Progenitor cell of endocrine pancreas (in vitro differentiated cells): ENCODE data around the gene CAD. TPM values are rescaled to one million over a fixed set of nuclear protein-coding genes. Genes with fewer than 3 reads are reported as not detected.

ENCODE experiments used
- DNase-seq: peaks from one replicate; pipeline ENCODE4 v3.0.0; 2021; ENCODE audit warnings: low spot score; ENCODE audit not compliant: unreplicated experiment
- H3K27ac Mint-ChIP-seq: 2 replicates; pipeline ENCODE4 v1.8.0; 2021; ENCODE audit warnings: mild to moderate bottlenecking, moderate library complexity, mixed read lengths
- H3K27me3 Mint-ChIP-seq: 2 replicates; pipeline ENCODE4 v1.8.0; 2021; ENCODE audit warnings: mixed read lengths
- H3K36me3 Mint-ChIP-seq: 2 replicates; pipeline ENCODE4 v1.8.0; 2022; ENCODE audit warnings: mixed read lengths; ENCODE audit not compliant: insufficient read depth
- H3K4me1 Mint-ChIP-seq: 2 replicates; pipeline ENCODE4 v1.8.0; 2021; ENCODE audit warnings: low read depth, mixed read lengths
- H3K4me3 Mint-ChIP-seq: 2 replicates; pipeline ENCODE4 v1.8.0; 2021; ENCODE audit warnings: low read depth, mild to moderate bottlenecking, moderate library complexity, mixed read lengths
- H3K9me3 Mint-ChIP-seq: 2 replicates; pipeline ENCODE4 v1.8.0; 2021; ENCODE audit warnings: low read depth, mixed read lengths
- CTCF ChIP-seq: fragments of 200-600 bp; sonication (generic); IDR thresholded peaks from one replicate; pipeline ENCODE4 v1.5.0; 2021; ENCODE audit warnings: antibody characterized with exemption, mild to moderate bottlenecking; ENCODE audit not compliant: unreplicated experiment
- total RNA-seq: library from RNA; stranded (reverse); gene quantifications from 2 replicates; pipeline ENCODE4 v1.2.1, GENCODE V29; 2021

Gene CAD
- total RNA-seq, 1 donor from 2014 or later, result 59.7 TPM

GRCh38 chr2:27212626-27213471 lies 4.3 kb upstream of the CAD start:
- no peak for DNase-seq
- H3K4me3 Mint-ChIP-seq, result peak overlapping the region; percentile 88

DNA sequence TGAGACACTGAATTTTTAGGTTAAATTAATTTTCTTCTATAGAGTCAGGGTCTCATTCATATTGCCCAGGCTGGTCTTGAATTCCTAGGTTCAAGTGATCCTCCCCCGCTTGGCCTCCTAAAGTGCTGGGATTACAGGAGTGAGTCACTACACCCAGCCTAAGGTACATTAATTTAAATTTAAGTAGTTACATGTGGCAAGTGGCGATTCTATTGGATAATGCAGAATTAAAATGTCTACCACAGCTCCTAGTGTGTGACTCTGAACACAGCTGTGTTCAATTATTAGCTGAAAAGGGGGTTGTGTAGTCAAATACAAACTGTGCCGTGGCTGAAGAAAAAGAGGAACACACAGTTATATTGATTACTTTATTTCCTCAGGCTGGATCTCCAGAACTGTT lies 2.2 kb upstream of the CAD start:
- no peak for TF ChIP-seq CTCF

More at GRCh38 chr2:27212626-27213471, 4.3 kb upstream of the CAD start:
- no peaks in the 10 kb centered on the region for H3K27me3 Mint-ChIP-seq
- H3K4me1 Mint-ChIP-seq, result peaks cover 23% of the 10 kb centered on the region
- peak overlapping the region; percentile 99 for H3K27ac Mint-ChIP-seq
- no peaks in the 10 kb centered on the region for H3K9me3 Mint-ChIP-seq
- TF ChIP-seq CTCF, result no peak
- peaks cover 3% of the 10 kb centered on the region for H3K36me3 Mint-ChIP-seq

DNA sequence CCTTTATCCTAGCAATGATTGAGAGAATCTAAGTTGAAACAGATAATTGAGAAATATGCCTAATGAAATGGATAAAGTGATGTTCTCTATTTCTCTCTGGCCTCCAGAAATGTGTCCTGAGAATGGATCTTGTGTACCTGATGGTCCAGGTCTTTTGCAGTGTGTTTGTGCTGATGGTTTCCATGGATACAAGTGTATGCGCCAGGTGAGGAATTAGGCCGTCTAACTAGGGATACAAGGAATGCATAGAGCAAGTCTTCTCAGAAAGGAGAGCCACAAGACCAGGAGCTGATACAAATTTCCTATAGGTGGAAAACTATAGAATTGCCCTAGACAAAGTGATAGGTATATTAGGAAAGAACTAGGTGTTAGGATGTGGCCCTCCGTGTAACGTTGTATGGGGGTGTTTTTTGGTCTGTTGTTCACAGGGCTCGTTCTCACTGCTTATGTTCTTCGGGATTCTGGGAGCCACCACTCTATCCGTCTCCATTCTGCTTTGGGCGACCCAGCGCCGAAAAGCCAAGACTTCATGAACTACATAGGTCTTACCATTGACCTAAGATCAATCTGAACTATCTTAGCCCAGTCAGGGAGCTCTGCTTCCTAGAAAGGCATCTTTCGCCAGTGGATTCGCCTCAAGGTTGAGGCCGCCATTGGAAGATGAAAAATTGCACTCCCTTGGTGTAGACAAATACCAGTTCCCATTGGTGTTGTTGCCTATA lies 592 bp upstream of the CAD start:
- Mint-ChIP-seq H3K4me3 (peak overlapping the region; percentile 92), H3K36me3 (peaks cover 19% of the 10 kb centered on the region), H3K9me3 (no peaks in the 10 kb centered on the region), H3K27me3 (no peaks in the 10 kb centered on the region), H3K27ac (peak overlapping the region; percentile 95), H3K4me1 (peaks cover 24% of the 10 kb centered on the region)
- DNase-seq, result no peak
- TF ChIP-seq CTCF, result no peak

More for the DNA sequence above, 2.2 kb upstream of the CAD start:
- Mint-ChIP-seq H3K9me3 (no peaks in the 10 kb centered on the region), H3K4me3 (no peak overlapping the region), H3K27ac (no peak overlapping the region), H3K4me1 (peaks cover 27% of the 10 kb centered on the region), H3K36me3 (peaks cover 8% of the 10 kb centered on the region), H3K27me3 (no peaks in the 10 kb centered on the region)
- DNase-seq, result no peak

- H3K27ac Mint-ChIP-seq, result no peak overlapping the region
- peak overlapping the region; percentile 10 for H3K4me3 Mint-ChIP-seq
- DNase-seq, result no peak
- peaks cover 24% of the 10 kb centered on the region for H3K36me3 Mint-ChIP-seq
- no peak for TF ChIP-seq CTCF
- H3K27me3 Mint-ChIP-seq, result no peaks in the 10 kb centered on the region
- H3K4me1 Mint-ChIP-seq, result peaks cover 18% of the 10 kb centered on the region
- H3K9me3 Mint-ChIP-seq, result no peaks in the 10 kb centered on the region
These were observed 1.4 kb downstream of the CAD start for GRCh38 chr2:27218614-27219013.

- H3K4me3 Mint-ChIP-seq, result no peak overlapping the region
- H3K4me1 Mint-ChIP-seq, result peaks cover 17% of the 10 kb centered on the region
- H3K27ac Mint-ChIP-seq, result no peak overlapping the region
- H3K27me3 Mint-ChIP-seq, result no peaks in the 10 kb centered on the region
- no peaks in the 10 kb centered on the region for H3K9me3 Mint-ChIP-seq
- peaks cover 24% of the 10 kb centered on the region for H3K36me3 Mint-ChIP-seq
- no peak for TF ChIP-seq CTCF
- DNase-seq, result no peak
These were observed 1.9 kb downstream of the CAD start for GRCh38 chr2:27219091-27219490.
